ENCODE data around the gene GDF7. TPM values are rescaled to one million over a fixed set of nuclear protein-coding genes. Genes with fewer than 3 reads are reported as not detected.

Gene GDF7
- total and polyA plus RNA-seq, 2 of the 4 experiments (the other 2 are of a cell fraction), result under 0.01 to 0.02 TPM

GRCh38 chr2:20623241-20623640 is 43.7 kb upstream of the GDF7 start:
- Histone ChIP-seq H3K9me1 (ENCODE audit: insufficient read depth, low read length) (peaks cover 10% of the 10 kb centered on the region; the same call in 1 of the 2 replicates), H3K9me3 (ENCODE audit: control insufficient read depth, insufficient read depth, low read length) (no peaks in the 10 kb centered on the region), H4K20me1 (ENCODE audit: insufficient read depth, low read length) (no peaks in the 10 kb centered on the region), H3K36me3 (ENCODE audit: control insufficient read depth, insufficient read depth, low read length) (peaks cover 35% of the 10 kb centered on the region), H2BK15ac (ENCODE audit: low read depth, low read length) (no peak overlapping the region), H2BK20ac (ENCODE audit: low read depth, low read length) (no peak overlapping the region), H2BK5ac (ENCODE audit: low read depth, low read length, poor library complexity, severe bottlenecking) (no peak overlapping the region), H4K8ac (ENCODE audit: low read depth in 2 of 2, low read length in 2 of 2) (no peak overlapping the region), H2AK5ac (ENCODE audit: low read depth, low read length) (no peak overlapping the region), H3K9ac (ENCODE audit: low read depth, low read length) (no peak overlapping the region), H4K5ac (ENCODE audit: low read depth, low read length) (no peak overlapping the region), H2BK120ac (ENCODE audit: low read depth, low read length) (no peak overlapping the region), H3K56ac (ENCODE audit: extremely low read depth, insufficient read depth, low read length) (no peak overlapping the region), H3K27me3 (ENCODE audit: control insufficient read depth, insufficient read depth, low read length) (no peaks in the 10 kb centered on the region), H3K14ac (replicated peaks; ENCODE audit: low read depth, low read length) (no peak overlapping the region), H3K27ac (ENCODE audit: insufficient read depth, low read length) (no peak overlapping the region), H3K4me3 (ENCODE audit: insufficient read depth, low read depth, low read length) (no peak overlapping the region), H3K18ac (ENCODE audit: low read depth, low read length) (no peak overlapping the region), H3K4ac (ENCODE audit: low read depth, low read length) (no peak overlapping the region), H3K4me2 (ENCODE audit: low read depth, low read length) (no peak overlapping the region), H2AK9ac (replicated peaks; ENCODE audit: low read depth, low read length, poor library complexity) (peak overlapping the region; percentile 18), H3K23ac (ENCODE audit: low read depth, low read length) (no peak overlapping the region), H3K4me1 (ENCODE audit: control insufficient read depth, insufficient read depth, low read length) (peaks cover 8% of the 10 kb centered on the region), H2AFZ (replicated peaks; ENCODE audit: low read length, poor library complexity) (no peak overlapping the region), H4K91ac (ENCODE audit: insufficient read depth, low read depth, low read length) (no peak overlapping the region), H3K79me1 (ENCODE audit: low read depth in 1 of 2, low read length in 2 of 2) (peaks cover 0 to 4% of the 10 kb centered on the region in 2 experiments; a peak in 1 of 4 replicates)
- in situ Hi-C loops (cut with MboI; ENCODE audit: low sequenced_read_pairs) (no loop called here), dilution Hi-C loops (cut with HindIII; ENCODE audit: low sequenced_read_pairs, unreplicated experiment) (no loop called here), intact Hi-C loops (cut with micrococcal nuclease) (no loop called here)
- DNase-seq (no peak), ATAC-seq (ENCODE audit: low read depth) (no peak)
- POLR2A ChIA-PET (ENCODE audit: unreplicated experiment), result no interaction called here
- no TSS peak for BruUV-seq (replicated peaks)
- 48% methylated on average over 3 of the region's 10 CpGs; no CpG with 5 or more reads in 1 of the 2 experiments for WGBS, 2 experiments (ENCODE audit: extremely low coverage in 2 of 2, insufficient read length in 1 of 2)
- CTCF ChIA-PET, result no interaction called here
- TF ChIP-seq MAZ (IDR thresholded peaks at IDR 0.05; ENCODE audit: borderline replicate concordance, low read depth, low read length) (no peak), ELK1 (IDR thresholded peaks at IDR 0.05; ENCODE audit: borderline replicate concordance, low read depth, low read length) (no peak), RAD21 (IDR thresholded peaks at IDR 0.05; ENCODE audit: low read length) (no peak), FOS (IDR thresholded peaks at IDR 0.05; ENCODE audit: low read depth, low read length) (no peak), RFX5 (IDR thresholded peaks at IDR 0.05; ENCODE audit: low read depth, low read length) (no peak), CHD1 (IDR thresholded peaks at IDR 0.05; ENCODE audit: low read depth, low read length) (no peak), SMC3 (IDR thresholded peaks at IDR 0.05; ENCODE audit: low read depth, low read length) (no peak), MAFK (IDR thresholded peaks at IDR 0.05; ENCODE audit: low read depth, low read length) (no peak), NFE2L2 (IDR thresholded peaks at IDR 0.05; ENCODE audit: low read depth, low read length) (no peak), MXI1 (IDR thresholded peaks at IDR 0.05; ENCODE audit: borderline replicate concordance, low read depth, low read length) (no peak), CTCF (conservative IDR thresholded peaks at IDR 0.05; ENCODE audit: low read depth, low read length) (no peak), BHLHE40 (IDR thresholded peaks at IDR 0.05; ENCODE audit: low read depth, low read length) (no peak)

All from IMR-90 (cell line).